ELF-1 (cell line): ENCODE results near the gene DBH.
A peak's percentile ranks its signal among the peaks of the same experiment; 100 is the strongest.

Source experiments
- DNase-seq: peaks from one replicate; pipeline ENCODE4 v3.0.0-alpha.2; 2016; ENCODE audit warnings: low read depth, low spot score

DBH gene

DNA sequence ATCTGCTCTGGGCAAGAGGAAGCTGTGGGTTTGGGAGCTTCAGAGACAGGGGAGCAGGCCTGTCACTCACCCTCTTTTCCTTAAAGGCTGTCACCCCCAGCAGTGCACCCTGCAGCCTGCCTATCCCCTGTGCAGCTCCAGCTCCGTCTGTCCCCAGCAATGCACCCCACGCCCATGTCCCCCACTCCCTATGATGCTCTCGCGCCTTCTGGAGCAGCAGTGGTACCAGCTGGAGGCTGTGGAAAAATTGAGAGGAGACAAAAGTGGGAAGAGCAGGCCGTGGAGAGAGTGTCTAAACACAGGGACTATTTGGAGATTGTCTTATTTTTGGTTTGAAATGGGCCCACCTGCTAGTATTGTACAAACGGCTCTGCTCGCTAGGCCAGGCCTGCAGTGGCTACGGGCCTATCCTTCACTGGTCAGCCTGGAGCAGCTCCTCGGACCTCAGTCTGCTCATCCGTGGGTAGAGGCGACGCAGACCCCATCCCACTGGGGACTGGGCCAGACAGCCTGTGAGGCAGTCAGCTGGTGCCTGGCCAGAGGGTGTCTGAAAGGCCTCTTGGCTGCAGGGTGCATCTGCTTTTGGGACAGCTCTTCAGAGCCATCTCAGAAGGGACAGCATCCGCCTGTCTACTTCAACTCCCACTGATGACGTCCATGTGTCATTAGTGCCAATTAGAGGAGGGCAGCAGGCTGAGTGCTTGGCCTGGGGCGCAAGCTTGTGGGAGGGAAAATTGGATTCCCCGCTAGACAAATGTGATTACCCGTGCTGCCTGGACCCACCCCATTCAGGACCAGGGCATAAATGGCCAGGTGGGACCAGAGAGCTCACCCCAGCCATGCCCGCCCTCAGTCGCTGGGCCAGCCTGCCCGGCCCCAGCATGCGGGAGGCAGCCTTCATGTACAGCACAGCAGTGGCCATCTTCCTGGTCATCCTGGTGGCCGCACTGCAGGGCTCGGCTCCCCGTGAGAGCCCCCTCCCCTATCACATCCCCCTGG lies at the start of gene DBH:
TSS of gene DBH (plus strand) at position 831 of the 999 bp plus-strand sequence. CDS start at position 840, 9 bp downstream.
- no peak for DNase-seq

DNA sequence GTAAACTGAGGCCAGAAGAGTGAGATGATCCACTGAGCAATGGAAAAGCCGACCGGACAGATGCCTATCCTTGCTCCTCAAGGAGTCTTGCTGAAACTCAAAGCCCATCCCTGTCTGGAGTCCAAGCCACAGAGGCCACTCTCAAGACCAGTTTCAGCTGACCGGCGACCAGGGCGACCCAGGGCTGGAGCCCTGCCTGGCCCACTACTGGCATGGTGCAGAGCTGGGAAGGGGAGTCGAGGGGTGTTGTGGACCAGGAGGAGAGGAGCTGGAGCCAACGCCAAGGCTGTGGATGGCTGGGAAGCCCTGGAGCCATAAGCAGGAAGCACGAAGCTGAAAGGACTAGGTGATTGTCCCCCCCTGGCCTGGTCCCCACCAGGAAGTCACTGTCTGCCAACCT lies 49.1 kb upstream of the DBH start:
- no peak for DNase-seq

DNA sequence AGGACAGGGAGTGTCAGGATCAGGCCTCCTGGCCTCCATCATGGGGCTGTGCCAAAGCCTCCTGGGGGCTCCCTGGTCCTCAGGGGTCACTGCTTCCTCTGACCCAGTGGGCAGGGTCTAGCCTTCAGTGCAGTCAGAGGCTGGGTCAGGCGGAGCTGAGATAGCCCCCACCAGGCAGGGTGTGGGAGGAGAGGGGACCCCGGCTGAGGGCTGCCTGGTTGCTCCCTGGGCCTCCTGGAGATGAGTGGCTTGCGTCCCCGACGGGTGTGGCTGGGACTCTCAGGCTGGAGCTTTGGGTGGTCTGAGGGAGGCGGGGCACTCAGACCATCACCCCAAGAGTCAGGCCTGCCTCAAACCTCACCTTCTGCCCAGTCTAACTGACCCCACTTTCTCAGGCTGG lies 48.7 kb upstream of the DBH start:
- DNase-seq: no peak

DNA sequence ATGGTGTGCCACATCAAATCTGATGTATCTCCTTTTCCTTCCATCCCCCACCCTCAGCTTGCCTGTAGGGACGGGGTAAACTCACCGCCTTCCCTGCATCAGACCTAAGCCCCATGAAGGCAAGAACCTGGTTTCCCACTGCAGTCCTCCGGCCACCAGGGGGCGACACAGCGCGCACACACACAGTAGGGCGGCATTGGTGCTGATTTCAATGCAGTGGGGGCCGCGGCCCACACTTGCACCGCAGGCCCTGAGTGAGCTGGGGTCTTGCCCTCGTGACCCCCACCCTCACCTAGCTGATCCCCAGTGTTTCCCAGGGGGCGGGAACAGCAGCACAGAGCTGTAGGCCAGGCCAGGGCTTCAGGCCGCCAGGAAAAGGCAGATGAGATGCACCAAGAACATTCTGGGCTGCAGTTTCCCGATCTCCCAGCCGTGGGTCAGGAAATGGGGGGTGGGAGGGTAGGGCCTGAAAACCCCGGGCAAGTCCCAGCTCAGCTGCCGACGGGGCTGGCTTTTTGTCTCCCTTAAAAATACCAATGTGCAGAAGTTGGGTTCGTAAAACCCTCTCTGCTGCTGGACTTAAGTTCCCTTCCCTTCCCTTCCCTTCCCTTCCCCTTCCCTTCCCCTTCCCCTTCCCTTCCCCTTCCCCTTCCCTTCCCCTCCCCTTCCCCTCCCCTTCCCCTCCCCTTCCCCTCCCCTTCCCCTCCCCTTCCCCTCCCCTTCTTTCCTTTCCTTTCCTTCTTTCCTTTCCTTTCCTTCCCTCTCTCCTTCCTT lies 46.5 kb upstream of the DBH start:
- DNase-seq: peak; percentile 81

DNA sequence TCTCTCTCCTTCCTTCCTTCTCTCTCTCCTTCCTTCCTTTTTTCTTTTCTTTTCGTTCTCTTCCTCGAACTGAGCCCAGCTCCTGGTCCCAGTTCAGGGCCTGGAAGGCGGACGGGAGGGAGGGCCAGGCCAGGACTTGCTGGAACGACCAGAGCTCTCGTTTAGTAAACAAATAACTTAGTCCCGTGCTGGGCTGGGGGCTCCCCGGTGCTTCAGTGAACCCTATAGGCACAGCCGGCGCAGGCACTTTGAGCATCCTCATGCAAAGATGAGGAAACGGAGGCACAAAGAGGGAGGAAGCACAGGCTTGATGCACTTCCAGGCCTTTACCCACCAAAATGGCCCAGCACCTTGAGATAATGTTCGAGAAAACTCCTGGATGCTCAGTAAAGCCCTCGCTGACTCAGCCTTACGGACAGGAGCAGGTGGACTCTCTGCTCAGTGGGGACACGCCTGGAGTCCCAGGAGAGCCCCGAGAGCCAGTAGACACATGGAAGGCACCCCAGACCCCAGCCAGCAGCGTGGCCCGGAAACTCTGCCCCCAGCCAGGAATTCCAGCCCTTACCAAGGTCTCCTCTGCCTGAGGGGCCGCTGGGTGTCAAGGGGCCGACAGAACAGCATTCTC lies 45.8 kb upstream of the DBH start:
- no peak for DNase-seq

DNA sequence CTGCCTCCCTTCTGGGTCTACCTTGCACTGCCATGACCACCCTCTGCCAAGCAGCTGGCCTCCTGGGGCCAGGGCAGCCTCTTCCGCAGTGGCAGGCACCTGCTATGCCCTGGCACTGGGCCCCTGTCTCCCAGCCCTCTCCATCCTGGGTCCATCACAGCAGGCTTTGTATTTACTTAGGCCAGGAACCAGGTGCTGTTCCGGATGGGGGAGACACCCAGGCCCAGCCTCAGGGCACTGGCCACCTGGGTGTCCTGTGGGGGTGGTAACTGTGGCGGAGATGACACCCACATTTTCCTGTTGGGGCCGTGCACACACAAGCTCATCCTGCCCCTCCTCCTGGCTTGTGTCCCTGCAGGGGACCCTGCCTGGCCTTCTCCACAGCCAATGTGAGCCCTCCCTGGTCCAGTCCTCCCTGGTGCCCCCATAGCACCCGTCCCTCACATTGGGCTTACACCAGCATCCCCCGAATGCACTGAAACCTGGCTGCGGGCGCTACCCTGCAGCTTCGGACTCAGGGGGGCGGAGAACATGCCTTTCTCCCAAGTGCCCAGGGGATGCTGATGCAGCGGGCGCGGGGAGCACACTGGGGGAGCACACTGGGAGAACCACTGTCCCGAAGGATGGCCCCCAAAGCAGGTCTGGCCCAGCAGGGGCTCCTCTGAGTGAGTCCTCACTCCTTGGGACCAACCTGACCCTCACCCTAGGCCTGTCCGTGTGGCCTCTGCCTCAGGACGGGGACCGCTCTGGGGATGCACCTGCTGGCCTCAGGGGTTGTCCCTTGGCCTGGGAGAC lies 44.9 kb upstream of the DBH start:
- DNase-seq: no peak

DNA sequence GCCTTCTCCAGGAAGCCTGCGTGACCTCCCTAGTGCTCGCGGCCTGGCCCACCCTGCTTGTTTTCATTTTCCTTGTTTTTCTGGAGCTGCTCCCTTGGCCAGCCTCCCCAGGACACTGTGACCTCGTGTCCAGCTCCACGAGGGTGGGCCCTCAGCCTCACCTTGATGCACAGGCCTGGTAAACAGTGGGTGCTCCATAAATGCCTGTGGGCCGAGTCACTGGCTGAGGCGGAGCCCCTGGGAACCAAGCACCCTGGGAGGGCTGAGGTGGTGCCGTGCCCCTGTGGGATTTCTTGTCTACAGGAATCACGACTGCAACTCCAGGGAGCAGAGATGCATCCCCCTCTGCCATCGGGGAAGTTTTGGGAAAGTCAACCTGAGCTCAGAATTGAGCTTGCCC lies 44.2 kb upstream of the DBH start:
- no peak for DNase-seq

DNA sequence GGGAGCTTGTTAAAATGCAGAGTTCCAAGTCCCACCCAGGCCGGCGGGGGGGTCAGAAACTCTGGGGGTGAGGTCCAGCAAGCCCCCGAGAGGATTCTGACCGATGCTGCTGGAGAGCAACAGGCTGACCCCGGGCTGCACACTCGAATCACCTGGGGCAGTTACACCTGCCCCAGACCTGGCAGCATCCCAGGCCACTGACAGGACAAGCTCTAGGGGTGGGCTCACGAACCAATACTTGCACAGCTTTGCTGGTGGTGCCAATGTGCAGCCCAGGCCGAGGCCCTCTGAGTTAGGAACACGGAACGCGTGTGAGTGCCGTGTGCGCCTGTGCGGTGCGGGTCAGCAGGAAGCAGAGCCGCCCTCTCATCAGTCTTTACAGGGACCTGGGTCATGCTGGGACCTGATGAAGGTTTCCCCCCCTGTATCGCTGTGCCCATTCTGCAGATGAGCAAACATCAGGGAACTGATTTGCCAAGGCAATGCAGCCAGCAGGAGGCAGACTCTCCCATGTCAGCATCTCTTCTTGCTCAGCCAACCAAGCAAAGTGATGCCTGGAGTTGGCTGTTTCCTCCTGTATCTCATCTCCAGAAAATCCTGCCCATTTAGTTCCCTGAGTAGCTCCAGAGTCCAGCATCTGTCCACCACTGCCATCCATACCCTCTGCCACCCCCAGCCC lies 43.3 kb upstream of the DBH start:
- no peak for DNase-seq

DNA sequence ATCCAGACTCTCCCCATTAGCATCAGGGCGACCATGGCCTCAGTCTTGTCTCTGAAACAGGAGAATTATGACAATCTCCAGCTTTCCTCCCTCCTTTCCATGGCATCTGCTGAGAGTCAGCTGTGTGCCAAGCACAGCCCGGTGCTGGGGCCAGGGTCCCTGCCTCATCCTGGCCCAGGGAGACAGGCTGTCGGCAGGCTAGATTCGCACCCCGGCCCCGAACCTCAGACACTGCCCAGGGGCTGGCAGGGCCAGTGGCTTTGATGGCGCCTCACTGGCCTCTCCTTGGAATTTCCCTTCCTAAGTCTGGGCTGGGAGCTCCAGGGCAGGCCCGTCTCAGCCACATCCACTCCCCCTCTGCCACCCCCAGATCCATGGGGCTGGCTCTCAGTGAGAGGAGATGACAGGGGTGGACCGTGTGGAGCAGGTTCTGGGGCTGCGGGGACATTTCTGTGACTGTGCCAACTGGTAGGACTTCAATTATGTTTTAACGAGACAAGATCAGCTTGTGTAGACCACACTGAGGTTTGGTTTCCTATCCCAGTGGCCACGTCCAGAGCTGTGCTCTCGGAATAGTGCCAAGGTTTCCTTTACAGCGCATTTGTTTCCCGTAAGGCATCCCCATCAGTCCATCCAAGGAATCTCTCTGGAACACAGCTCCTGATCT lies 42.4 kb upstream of the DBH start:
- no peak for DNase-seq

DNA sequence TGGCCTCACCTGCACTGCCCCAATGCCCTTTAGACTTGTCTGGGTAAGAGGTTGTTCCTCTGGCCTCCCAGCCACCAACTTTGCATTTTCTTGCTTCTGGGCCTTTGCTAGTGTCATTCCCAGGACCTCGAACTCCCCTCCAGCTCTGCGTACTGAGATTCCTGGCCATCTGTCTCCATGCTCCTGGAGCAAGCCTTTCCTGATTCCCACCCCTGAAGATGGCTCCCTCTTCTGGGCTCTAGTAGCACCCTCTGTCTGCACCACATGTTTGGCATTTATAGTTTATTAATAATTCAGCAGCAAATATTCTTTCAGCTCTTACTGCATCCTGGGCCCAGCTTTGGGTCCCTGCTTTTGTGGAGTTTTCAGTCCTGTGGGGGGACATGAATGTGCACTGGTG lies 41.9 kb upstream of the DBH start:
- DNase-seq: no peak

DNA sequence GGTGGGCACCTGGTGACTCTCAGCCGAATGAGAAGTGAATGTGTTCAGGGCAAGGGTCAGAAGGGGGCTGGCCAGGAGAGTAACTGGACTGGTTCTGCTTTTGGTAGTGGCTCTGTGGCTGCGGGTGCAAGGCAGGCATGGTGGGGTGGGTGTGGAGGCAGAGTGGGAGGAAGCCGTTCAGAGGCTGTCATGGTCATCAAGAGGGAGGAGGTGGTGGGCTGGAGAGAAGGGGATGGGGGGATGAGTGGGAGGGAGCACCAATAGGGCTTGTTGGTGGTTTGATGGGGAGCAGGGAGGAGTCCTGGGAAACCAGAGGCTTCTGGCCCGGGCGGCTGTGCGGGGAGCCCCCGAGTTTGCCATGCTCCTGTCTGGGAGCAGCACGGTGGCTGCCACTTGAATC lies 40.3 kb upstream of the DBH start:
- no peak for DNase-seq

DNA sequence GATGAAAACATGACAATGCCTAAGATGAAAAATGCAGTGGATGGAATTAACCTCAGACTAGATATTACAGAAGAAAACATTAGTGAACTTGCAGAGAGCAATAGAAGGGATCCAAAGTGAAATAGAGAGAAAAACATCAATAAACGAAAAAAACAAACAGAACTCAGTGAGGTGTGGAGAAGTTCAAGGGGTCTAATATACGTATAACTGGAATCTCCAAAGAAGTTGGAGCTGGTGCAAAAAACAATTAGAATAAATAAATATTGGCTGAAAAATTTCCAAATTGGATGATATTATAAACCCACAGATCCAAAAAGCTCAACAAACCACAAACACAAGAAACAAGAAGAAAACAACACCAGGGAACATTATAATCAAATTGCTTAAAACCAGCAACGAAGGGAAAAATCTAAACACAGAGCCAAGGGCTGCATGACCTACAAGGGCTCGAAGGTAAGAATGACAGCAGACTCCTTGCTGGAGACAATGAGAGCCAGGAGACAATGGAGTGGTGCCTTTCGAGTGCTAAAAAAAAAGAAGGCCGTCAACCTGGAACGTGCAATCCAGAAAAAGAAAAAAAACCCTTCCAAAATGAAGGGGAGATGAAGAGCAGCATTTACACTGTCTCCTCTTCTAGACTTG lies 38.7 kb upstream of the DBH start:
- peak; percentile 39 for DNase-seq

DNA sequence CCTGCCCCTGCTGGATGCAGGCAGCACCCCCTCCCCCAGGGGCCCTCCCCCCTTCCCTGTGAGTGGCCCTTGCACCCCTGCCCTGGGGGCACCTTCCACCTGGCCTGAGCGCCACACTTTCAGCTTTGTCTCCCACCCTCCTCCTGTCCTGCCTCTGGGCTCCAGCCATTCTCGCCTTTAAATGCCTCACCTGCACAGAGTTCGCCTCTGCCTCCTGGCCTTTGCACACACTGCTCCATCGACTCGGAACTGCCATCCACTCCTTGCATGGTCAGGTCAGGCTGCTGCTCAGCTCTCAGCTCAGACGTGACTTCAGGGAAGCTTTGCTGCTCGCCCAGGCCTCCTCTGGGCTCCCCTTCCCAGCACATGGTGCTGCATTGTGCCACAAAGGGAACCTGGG lies 37.2 kb upstream of the DBH start:
- no peak for DNase-seq

DNA sequence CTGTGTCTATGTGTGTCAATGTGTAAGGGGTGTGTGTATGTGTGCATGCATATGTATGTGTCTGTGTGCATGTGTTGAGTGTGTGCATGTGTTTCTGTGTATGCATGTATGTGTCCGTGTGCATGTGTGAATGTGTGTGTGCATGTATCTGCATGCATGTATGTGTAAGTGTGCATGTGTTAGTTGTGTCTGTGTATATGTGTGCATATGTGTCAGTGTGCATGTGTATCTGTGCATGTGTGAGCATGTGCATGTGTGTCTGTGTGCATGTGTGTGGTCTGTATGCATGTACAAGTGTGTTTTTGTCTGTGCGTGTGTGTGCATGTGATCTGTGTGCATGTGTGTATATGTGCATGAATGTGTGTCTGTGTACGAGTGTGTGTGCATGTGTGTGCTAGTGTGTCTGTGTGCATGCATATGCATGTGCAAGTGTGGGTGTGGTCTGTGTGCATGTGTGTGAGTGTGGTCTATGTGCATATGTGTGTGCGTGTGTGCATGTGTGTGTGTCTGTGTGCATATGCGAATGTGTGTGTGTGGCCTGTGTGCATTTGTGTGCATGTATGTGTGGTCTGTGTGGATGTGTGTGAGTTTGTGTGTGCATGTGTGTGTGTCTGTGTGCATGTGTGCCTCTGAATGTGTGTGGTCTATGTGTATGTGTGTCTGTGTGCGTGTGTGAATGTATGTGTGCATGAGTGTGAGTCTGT lies 36.5 kb upstream of the DBH start:
- no peak for DNase-seq

DNA sequence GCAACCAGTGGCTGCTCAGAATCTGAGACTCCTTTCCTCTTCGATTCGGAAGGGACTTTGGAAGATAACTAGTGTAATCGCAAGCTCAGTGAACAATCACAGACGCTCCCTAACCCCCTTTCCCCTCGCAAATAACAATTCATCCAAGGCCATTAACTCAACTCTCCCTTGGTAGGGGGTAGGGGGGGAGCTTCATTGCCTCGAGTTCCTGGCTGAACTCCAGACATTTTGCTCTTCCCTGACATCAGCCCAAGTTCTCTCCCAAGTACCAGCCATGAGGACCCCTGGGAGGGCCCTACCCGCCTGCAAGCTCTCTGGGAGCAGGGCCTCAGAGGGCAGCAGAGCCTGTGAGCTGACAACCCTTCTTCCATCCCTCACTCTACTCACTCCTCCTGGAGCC lies 35.4 kb upstream of the DBH start:
- no peak for DNase-seq

DNA sequence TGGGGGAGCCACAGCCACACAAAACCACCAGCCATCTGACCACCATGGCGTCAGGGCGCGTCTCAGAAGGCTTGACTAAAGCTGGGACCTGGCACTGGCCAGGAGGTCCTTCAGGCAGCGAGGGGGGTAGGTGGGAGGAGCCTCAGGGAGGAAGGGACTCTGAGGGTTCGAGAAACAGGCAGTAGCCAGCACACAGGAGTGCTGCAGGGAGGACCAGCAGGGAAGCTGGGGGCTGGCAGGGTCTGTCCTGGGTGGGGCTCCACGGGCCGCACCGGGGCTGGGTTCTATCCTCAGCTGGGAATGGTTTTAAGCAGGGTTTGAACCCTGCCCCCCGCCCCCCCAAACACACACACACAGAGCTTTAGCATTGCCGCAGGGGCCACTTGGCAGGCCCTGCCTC lies 34.4 kb upstream of the DBH start:
- no peak for DNase-seq

DNA sequence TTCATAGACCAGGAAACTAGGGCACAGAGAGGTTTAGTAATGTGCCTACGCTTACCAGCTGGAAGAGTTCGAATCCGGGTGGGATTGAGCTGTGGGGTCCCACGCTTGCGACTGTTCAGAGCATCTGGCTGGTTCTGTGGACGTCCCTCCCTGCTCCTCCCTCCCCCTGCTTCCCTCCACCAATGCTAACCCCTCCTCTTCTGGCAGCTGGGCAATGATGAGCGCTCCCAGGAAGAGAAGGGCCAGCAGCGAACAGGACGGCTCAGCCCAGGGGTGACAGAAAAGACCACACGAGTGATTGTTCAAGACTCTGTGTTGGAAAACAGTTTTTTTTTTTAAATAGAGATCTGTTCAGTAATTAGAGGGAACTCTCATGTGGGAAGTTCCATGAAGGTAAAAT lies 33.9 kb upstream of the DBH start:
- DNase-seq: no peak

DNA sequence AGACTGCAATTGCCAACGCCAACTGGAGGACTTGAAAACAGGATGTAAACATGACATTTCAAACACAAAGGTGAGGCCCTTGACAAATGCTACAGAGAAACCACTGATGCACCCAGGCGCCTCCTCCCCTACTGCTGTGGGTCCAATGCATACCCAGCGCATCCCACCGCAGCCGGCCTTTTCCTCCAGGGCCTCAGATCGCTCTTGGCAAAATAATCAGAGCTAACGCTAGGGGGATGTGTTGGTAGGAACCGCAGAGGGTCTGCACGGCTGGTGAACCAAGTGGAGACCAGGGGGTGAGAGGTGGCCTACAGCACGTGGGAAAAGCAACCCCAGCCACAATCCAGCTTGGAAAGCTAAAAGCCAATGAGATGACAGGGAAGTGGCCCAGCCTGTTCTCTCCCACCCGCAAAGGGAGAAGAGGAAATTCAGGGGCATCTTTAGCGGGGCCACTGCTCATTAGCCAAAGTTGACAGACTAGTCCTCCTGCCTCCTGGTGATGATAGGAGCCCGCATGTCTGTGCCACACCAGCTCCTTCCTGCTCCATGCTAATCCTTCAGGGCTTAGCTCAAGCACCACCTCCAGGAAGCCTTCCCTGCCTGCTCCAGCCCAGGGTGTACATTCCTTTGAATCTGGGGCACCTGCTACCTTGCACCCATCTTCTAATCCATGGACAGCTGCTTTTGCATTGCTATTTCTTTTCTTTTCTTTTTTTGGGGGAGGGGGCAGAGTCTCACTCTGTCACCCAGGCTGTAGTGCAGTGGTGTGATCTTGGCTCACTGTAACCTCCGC lies 32.8 kb upstream of the DBH start:
- peak; percentile 51 for DNase-seq
